AG09309 (cell line): ENCODE data around the gene ST7.
"Not testable (repeated sequence)": the region's sequence is repeated elsewhere in the genome, so short reads cannot be mapped to it uniquely, and the experiment has no call there.

ENCODE experiments used
- DNase-seq: peaks from one replicate; pipeline ENCODE4 v3.0.0-alpha.2; 2010; ENCODE audit warnings: low read depth
- H3K4me3 ChIP-seq: 2 replicates; pipeline ENCODE4 v1.5.1; 2011; ENCODE audit warnings: mild to moderate bottlenecking, low read depth, low read length, moderate library complexity; ENCODE audit not compliant: control insufficient read depth
- TF ChIP-seq, protein P1 (sequence below): IDR thresholded peaks from 2 replicates; pipeline ENCODE4 v1.5.1; 2011; ENCODE audit warnings: mild to moderate bottlenecking, low read depth, low read length, inconsistent platforms; ENCODE audit not compliant: insufficient read depth, control insufficient read depth; ENCODE audit errors: missing control alignments

ST7 gene

DNA sequence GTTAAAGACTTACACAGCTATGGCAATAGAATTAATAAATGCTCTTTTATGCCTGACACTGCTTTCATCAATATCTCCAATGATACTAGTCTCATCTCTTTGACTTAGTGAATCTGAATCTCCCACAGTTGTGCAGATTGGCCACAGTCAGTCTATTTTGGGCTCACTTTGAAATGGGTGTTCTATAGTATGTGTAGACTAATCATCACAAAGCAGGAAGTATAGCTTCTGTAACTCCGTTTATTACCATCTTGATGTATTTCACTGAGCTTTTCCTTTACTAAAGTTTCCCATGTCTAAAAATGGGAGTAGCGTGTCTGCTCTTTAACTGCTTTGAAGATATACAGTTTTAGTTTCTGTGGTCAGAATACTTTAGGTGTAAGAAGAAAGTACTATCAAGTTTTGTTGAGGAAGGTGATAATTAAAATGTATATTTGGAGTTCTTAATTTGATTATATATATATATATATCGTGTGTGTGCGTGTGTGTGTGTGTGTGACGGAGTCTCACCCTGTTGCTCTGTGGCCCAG is 70.1 kb downstream of the ST7 start:
- no peak for DNase-seq
- TF ChIP-seq, protein P1, sequence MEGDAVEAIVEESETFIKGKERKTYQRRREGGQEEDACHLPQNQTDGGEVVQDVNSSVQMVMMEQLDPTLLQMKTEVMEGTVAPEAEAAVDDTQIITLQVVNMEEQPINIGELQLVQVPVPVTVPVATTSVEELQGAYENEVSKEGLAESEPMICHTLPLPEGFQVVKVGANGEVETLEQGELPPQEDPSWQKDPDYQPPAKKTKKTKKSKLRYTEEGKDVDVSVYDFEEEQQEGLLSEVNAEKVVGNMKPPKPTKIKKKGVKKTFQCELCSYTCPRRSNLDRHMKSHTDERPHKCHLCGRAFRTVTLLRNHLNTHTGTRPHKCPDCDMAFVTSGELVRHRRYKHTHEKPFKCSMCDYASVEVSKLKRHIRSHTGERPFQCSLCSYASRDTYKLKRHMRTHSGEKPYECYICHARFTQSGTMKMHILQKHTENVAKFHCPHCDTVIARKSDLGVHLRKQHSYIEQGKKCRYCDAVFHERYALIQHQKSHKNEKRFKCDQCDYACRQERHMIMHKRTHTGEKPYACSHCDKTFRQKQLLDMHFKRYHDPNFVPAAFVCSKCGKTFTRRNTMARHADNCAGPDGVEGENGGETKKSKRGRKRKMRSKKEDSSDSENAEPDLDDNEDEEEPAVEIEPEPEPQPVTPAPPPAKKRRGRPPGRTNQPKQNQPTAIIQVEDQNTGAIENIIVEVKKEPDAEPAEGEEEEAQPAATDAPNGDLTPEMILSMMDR = no peak
- no peak overlapping the region for H3K4me3 ChIP-seq

DNA sequence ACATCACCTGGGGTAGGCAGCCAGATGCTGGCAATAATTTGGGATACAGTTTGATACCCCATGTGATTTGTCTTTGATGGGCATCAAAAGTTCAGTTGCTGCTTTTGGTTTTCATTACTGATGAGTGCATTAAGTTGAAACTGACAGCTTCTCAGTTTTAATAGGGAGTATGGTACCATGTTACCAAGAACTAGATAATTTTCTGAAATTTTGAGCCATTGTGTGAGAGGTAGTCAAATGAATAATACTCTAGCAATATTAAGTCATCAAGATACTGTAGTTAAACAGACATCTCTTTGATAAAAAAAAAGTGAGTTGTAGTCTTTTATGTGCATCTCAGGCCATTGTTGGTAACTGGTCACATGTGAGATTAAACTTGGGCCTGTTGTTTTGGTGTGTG is 71.5 kb downstream of the ST7 start:
- TF ChIP-seq, protein P1 = no peak
- no peak for DNase-seq
- no peak overlapping the region for H3K4me3 ChIP-seq

DNA sequence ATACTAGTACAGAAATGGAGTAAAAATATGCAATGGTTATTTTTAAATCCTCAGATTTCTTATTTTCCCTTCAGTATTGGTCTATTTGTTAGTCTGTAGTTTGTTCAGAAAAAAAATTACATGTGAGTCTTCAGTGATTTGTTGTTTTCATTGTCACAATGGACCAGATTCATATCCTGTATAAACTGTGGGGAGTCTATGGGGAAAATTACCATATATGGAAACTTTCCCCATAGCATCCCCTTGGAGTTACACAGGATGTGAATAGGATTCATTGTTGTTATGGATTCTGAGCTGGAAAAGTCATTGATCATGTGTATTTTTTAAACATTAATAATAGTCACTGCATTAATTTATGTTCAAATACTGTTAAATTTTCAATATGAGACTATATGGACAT is 72.6 kb downstream of the ST7 start:
- no peak overlapping the region for H3K4me3 ChIP-seq
- TF ChIP-seq, protein P1 = no peak
- no peak for DNase-seq

DNA sequence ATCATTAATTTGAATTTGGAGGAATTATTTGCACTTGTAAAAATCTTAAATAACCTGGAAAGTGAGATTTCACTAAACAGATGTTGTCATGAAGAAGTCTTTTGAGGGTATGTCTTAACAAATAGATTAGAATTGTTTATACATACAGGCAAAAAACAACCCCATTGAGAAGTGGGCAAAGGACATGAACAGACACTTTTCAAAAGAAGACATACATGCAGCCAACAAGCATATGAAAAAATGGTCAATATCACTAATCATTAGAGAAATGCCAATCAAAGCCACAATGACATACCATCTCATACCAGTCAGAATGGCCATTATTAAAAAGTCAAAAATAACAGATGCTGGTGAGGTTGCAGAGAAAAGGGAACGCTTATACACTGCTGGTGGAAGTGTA is 77.0 kb downstream of the ST7 start:
- H3K4me3 ChIP-seq, DNase-seq: not testable (repeated sequence)

DNA sequence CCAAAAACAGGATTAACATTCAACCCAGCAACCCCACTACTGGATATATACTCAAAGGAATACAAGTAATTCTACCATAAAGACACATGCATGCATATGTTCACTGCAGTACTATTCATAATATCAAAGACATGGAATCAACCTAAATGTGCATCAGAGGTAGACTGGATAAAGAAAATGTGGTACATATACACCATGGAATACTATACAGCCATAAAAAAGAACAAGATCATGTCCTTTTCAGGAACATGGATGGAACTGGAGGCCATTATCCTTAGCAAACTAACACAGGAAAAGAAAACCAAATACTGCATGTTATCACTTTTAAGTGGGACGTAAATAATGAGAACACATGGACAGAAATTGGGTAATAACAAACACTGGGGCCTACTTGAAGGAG is 77.5 kb downstream of the ST7 start:
- not testable (repeated sequence) for DNase-seq, H3K4me3 ChIP-seq

DNA sequence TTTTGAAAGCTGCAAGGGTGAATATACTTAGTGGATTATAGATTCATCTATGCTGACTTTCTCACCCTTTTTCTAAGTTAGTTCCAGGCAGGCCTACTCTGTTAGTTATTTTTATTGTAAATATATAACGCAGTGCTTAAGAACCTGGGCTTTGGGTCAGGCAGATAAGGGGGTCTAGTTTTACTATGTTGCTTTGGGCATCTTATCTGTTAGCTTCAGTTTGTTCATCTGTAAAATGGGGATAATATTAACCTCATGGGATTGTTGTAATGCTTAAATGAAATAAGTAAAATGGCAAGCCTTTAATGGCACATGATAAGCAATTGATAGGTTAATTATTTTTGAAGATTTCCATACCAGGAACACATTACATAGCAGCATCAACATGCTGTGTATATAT is 79.5 kb downstream of the ST7 start:
- TF ChIP-seq, protein P1 = no peak
- H3K4me3 ChIP-seq = no peak overlapping the region
- no peak for DNase-seq

DNA sequence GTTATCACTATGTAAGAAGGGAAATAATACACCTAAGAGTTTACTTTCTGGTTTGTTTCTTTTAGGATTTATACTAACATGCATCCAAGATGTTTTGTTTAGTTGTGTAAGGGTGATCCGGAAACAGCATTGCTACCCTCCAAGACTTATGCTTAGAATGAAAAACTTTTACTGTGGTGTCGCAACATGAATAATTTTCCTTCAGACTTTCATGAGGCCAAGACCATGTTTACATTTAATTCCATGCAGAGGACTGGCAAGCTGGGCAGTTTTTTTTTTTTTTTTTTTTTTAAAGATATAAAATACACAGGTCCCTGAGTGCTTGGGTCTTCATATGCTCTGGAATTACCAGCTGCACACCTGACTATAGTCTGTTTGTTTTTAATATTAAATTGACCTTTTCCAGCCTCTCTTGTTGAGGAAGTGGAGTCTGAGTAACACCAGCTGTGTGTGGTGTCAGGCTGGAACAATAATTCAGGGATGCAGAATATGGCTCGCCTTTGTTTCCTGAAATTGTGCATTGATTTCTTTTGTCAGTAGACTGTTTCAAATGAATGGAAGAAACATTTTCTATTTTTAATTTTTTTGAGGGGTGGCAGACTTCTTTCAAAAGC is 81.7 kb downstream of the ST7 start:
- no peak for DNase-seq
- TF ChIP-seq, protein P1 = no peak
- no peak overlapping the region for H3K4me3 ChIP-seq

DNA sequence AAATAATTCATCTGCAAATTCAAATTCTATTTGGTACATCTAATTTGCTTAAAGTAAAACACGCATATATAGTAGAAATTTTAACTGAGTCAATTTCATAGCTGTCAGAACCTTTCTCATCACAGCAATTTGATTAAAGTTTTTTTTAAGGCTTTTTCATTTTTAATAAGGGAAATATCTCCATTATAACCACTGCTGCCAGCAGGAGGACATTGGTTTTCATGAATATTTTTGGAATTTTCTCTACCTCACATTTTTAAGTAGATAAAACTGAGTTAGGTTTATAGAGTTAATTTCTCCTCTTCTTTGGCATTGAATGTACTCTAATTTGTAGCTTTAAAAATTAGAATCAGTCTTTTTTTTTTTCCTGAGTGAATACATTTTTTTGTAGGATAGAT is 82.2 kb downstream of the ST7 start:
- H3K4me3 ChIP-seq = no peak overlapping the region
- DNase-seq = no peak
- TF ChIP-seq, protein P1 = no peak
